T follicular helper cell (primary cell): ENCODE measurements around the gene PIK3C2A.

ENCODE experiments used
- DNase-seq: peaks from one replicate; pipeline ENCODE4 v3.0.0-alpha.2; 2020; ENCODE audit warnings: low read depth

Gene PIK3C2A

GRCh38 chr11:17162376-17162775 lies 45.4 kb downstream of the PIK3C2A start:
- no peak for DNase-seq

- DNase-seq = no peak
Observed at GRCh38 chr11:17161515-17161914, 46.3 kb downstream of the PIK3C2A start.

GRCh38 chr11:17159441-17159840 lies 48.3 kb downstream of the PIK3C2A start:
- no peak for DNase-seq
